ENCODE data around the gene ZNF256. TPM values are rescaled to one million over a fixed set of nuclear protein-coding genes. Genes with fewer than 3 reads are reported as not detected.

The ZNF256 gene
- 1 to 10 TPM; 5.0 to 6.0 TPM for total RNA-seq

- peaks cover 40 to 41% of the 10 kb centered on the region in 2 donors for H3K9me3 Mint-ChIP-seq
Observed at GRCh38 chr19:57947419-57948134, at the start of gene ZNF256. Gene ZNF256 (minus strand): TSS chr19:57947706. CDS start chr19:57947474, 232 bp downstream.

DNA sequence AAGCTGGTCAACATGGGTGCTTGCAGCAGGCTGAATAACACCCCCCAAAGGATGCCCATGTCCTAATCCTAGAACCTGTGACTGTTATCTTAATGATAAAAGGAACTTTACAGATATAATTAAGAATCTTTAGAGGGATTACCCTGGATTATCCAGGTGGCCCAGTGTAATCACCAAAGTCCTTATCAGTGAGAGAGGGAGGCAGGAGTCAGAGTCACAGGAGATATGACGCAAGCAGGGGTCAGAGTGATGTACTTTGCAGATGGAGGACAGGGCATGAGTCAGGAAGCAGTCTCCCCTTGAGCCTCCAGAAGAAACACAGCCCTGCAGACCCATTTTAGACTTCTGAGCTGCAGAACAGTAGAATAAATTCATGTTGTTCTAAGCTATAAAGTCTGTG, 45.3 kb upstream of the ZNF256 start:
- H3K9me3 Mint-ChIP-seq, result peaks cover 50% of the 10 kb centered on the region in 2 donors
- no peak for DNase-seq (ENCODE audit: low spot score in 2 of 2)
- ATAC-seq, result no peak
- H3K36me3 Mint-ChIP-seq, result peaks cover 84 to 85% of the 10 kb centered on the region in 2 donors
- no peak overlapping the region for H3K27ac Mint-ChIP-seq

More at GRCh38 chr19:57947419-57948134, at the start of gene ZNF256:
- ATAC-seq, result peak; percentile 95 to 99
- H3K36me3 Mint-ChIP-seq, result peaks cover 49 to 56% of the 10 kb centered on the region in 2 donors
- H3K27ac Mint-ChIP-seq, result peak within 1 kb of the TSS; percentile 85 to 88
- peak; percentile 85 to 91 for DNase-seq (ENCODE audit: low spot score in 2 of 2)

GRCh38 chr19:57978586-57979289, 31.2 kb upstream of the ZNF256 start:
- Mint-ChIP-seq H3K9me3 (peaks cover 68 to 75% of the 10 kb centered on the region in 2 donors), H3K36me3 (peaks cover 97% of the 10 kb centered on the region in 2 donors)
- ATAC-seq, result no peak

DNA sequence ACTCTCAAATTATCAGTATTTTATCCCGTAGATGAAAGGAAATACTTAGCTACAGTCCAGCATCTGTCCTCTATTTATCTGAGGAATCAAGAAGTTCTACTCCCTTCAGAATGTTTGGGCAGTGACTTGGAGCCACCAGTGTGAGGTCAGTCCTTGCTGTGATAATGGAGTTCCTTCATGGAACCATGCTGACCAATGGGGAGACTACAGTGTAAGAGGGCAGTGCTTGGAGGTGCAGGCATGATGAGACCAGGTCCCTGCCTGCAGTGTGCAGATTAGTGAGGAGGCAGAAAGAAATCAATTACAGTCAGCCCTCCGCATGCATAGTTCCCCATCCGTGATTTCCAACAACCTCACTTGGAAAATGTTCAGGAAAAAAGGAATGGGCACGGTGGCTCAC, 26.9 kb upstream of the ZNF256 start, which contains the start of gene C19orf18:
C19orf18 (minus strand) TSS at position 101 of the 400 bp plus-strand sequence. CDS start 102 bp downstream, outside the sequence.
- DNase-seq (ENCODE audit: low spot score in 2 of 2) (no peak), ATAC-seq (no peak)
- Mint-ChIP-seq H3K36me3 (peaks cover 83 to 88% of the 10 kb centered on the region in 2 donors), H3K27ac (no peak within 1 kb of the TSS), H3K9me3 (peaks cover 63% of the 10 kb centered on the region in 2 donors)

More at GRCh38 chr19:57978586-57979289, 31.2 kb upstream of the ZNF256 start:
- H3K27ac Mint-ChIP-seq, result no peak overlapping the region
- no peak for DNase-seq (ENCODE audit: low spot score in 2 of 2)

DNA sequence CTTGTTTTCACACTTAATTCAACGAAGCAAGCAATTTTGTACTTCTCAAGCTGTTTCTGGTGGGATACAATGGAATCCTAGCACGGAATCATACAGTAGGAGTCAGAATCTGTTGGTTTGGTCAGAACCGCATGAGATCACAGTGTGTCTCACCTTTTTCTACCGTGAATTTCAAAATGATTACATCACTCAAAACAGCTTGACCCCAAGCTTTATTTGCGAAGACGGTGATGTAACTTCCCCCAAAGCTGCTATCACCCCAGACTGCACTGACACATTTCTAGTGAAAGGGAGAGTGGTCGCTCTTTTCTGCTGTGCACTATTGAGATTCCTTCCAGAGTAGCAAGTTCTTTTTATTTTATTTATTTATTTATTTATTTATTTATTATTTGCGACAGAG, 17.3 kb upstream of the ZNF256 start:
- no peak for DNase-seq (ENCODE audit: low spot score in 2 of 2)
- H3K27ac Mint-ChIP-seq, result no peak overlapping the region
- H3K36me3 Mint-ChIP-seq, result peaks cover 33 to 51% of the 10 kb centered on the region in 2 donors
- no peak for ATAC-seq
- peaks cover 29 to 33% of the 10 kb centered on the region in 2 donors for H3K9me3 Mint-ChIP-seq

DNA sequence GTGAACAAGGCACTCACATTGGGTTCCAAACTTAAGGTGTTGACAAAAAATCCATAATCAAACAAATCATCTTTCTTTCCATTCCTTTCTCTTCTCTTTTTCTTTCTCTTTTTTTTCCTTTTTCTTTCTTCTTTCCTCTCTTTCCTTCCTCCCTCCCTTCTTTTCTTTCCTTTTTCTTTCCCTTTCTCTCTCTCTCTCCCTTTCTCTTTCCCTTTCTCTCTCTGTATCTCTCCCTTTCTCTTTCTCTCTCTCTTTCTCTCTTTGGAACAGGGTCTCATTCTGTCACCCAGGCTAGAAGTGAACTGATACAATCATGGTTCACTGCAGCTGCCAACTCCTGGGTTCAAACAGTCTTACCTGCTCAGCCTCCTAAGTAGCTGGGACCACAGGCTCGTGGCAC, 14.3 kb upstream of the ZNF256 start:
- H3K9me3 Mint-ChIP-seq, result peaks cover 30 to 34% of the 10 kb centered on the region in 2 donors
- H3K36me3 Mint-ChIP-seq, result peaks cover 40 to 48% of the 10 kb centered on the region in 2 donors
- ATAC-seq, result no peak
- H3K27ac Mint-ChIP-seq, result no peak overlapping the region
- no peak for DNase-seq (ENCODE audit: low spot score in 2 of 2)

DNA sequence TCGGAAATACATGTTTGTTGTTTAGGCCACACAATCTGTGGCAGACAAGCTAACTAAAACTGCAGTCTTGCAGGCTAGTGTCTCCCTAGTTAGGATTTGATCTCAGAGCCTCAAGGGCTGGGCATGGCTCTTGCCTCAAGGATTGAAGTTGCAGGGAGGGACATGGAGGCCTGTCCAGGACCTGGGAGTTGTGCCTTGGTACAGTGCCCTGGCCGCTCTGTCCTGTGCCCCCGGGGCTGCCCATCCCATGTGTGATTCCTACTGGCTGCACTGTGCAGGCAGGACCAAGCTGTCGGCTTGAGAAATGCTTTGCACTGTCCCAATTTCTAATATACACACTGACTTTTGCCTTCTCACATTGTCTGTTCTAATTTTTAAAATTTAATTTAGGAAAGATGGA, 7.5 kb upstream of the ZNF256 start:
- Mint-ChIP-seq H3K36me3 (peaks cover 52 to 55% of the 10 kb centered on the region in 2 donors), H3K9me3 (peaks cover 38 to 42% of the 10 kb centered on the region in 2 donors), H3K27ac (no peak overlapping the region)
- DNase-seq (ENCODE audit: low spot score in 2 of 2) (no peak), ATAC-seq (no peak)

DNA sequence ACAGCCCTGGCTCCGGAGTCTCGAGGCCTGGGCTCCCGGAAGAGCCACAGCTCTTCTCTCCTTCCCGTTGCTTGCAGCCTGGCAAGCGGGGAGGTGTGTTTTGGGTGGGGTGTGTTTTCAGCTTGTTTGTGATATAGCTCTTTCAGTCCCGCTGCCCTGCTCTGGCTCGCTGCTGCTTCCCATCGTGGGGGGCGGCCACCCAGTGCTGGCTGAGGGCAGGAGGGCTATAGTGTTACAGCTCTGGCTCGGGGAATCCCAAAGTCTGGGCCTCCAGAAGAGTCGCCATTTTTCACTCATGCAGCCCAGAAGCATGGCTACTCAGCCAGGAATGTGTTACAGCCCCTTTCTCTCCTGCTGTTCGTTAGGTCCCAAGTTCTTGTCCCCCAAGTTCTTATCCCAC, 2.2 kb upstream of the ZNF256 start:
- Mint-ChIP-seq H3K9me3 (peaks cover 31 to 34% of the 10 kb centered on the region in 2 donors), H3K36me3 (peaks cover 47 to 52% of the 10 kb centered on the region in 2 donors), H3K27ac (no peak overlapping the region)
- DNase-seq (ENCODE audit: low spot score in 2 of 2) (no peak), ATAC-seq (no peak)

DNA sequence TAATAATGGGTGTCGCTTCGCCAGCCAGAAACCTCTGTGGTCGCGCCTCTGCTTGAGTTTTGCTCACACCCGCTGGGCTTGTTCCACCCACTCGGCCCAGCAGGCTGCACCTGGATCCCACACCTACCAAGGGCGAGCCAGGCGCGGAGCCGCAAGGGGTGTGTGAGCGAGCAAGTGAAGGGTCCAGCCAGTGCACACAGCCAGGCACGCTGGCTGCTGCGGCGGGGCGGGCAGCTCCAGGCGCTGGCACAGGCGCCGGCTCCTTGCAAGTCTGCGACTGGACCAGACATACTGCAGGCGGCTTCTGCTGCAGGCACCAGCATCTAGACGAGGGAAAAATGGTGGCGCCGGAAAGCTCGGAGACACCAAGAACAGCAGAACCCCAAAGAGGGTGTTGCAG, 1.8 kb upstream of the ZNF256 start:
- peaks cover 46 to 52% of the 10 kb centered on the region in 2 donors for H3K36me3 Mint-ChIP-seq
- no peak for DNase-seq (ENCODE audit: low spot score in 2 of 2)
- H3K9me3 Mint-ChIP-seq, result peaks cover 30 to 32% of the 10 kb centered on the region in 2 donors

DNA sequence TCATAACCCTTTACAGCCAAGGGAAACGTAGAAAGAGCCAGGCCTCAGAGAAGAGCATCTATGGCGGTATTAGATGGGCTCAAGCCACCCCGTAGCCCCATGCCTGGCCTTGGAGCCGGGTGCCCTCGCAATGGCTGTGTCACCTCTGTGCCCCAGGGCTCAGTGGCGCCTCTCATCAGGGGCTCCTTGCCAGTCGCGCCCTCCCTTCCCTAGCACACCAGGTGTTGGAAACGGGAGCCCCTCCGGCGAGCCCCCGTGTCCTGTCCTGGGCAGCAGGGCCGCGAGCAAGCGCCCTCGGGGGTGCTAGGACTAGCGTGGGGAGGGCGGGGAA, 453 bp downstream of the ZNF256 start:
- ATAC-seq (peak in 1 of 2 donors; percentile 13), DNase-seq (ENCODE audit: low spot score in 2 of 2) (no peak)
- peaks cover 54 to 62% of the 10 kb centered on the region in 2 donors for H3K36me3 Mint-ChIP-seq
- peaks cover 45 to 46% of the 10 kb centered on the region in 2 donors for H3K9me3 Mint-ChIP-seq
- peak overlapping the region in 1 of 2 donors; percentile 88 for H3K27ac Mint-ChIP-seq

More for the DNA sequence above, 1.8 kb upstream of the ZNF256 start:
- no peak for ATAC-seq
- H3K27ac Mint-ChIP-seq, result no peak overlapping the region

DNA sequence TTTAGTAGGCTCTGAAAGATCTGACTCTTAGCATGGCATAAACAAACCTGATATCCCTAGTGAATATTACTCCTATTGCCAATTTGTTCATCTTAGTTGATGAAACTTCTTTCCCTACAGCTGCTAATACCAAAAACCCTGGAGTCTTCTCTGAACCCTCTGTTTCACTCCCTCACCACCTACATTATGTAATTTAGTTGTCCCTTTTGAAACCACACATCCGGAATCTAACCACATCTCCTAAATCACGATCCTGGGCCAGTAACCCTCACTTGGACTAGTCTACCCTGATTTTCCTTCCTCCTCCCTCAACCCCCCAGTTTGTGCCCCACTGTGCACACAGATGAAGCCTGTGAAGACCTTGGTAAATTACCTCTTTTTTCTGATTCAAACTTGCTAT, 1.2 kb downstream of the ZNF256 start:
- DNase-seq (ENCODE audit: low spot score in 2 of 2) (no peak), ATAC-seq (no peak)
- Mint-ChIP-seq H3K27ac (peak overlapping the region in 1 of 2 donors; percentile 88), H3K36me3 (peaks cover 58 to 65% of the 10 kb centered on the region in 2 donors), H3K9me3 (peaks cover 48 to 50% of the 10 kb centered on the region in 2 donors)

GRCh38 chr19:57941593-57941992, 5.9 kb downstream of the ZNF256 start:
- ATAC-seq, result no peak
- Mint-ChIP-seq H3K36me3 (peaks cover 79 to 92% of the 10 kb centered on the region in 2 donors), H3K9me3 (peaks cover 47 to 56% of the 10 kb centered on the region in 2 donors), H3K27ac (no peak overlapping the region)
- DNase-seq (ENCODE audit: low spot score in 2 of 2), result no peak

- Mint-ChIP-seq H3K27ac (peak overlapping the region in 1 of 2 donors; percentile 86), H3K9me3 (peaks cover 36 to 39% of the 10 kb centered on the region in 2 donors), H3K36me3 (peaks cover 69 to 85% of the 10 kb centered on the region in 2 donors)
- no peak for DNase-seq (ENCODE audit: low spot score in 2 of 2)
- ATAC-seq, result no peak
Observed at GRCh38 chr19:57935731-57936130, 11.8 kb downstream of the ZNF256 start.

GRCh38 chr19:57934820-57935665, 12.5 kb downstream of the ZNF256 start, which contains the start of gene ZNF418:
Gene ZNF418 (minus strand): TSS chr19:57935402. CDS start chr19:57933822, 1,580 bp downstream.
- Mint-ChIP-seq H3K36me3 (peaks cover 69 to 87% of the 10 kb centered on the region in 2 donors), H3K27ac (peak within 1 kb of the TSS; percentile 86 to 95), H3K9me3 (peaks cover 38 to 43% of the 10 kb centered on the region in 2 donors)
- DNase-seq (ENCODE audit: low spot score in 2 of 2), result peak in 1 of 2 donors; percentile 31
- ATAC-seq, result peak; percentile 94 to 98

GRCh38 chr19:57927587-57927986, 19.9 kb downstream of the ZNF256 start:
- H3K27ac Mint-ChIP-seq, result peak overlapping the region in 1 of 2 donors; percentile 47
- H3K9me3 Mint-ChIP-seq, result peaks cover 40 to 41% of the 10 kb centered on the region in 2 donors
- ATAC-seq, result no peak
- H3K36me3 Mint-ChIP-seq, result peaks cover 57 to 68% of the 10 kb centered on the region in 2 donors
- DNase-seq (ENCODE audit: low spot score in 2 of 2), result no peak

All from activated naive CD4-positive, alpha-beta T cell treated with anti-CD3 and anti-CD28 coated beads, Interleukin-2, amount 50 U/mL, for 72 hours (primary cell).